Right lobe of liver (tissue), 4 donors: ENCODE data around the gene PIK3CD.

Experiments used
- POLR2A ChIP-seq: fragments of 450-650 bp; IDR thresholded peaks from one replicate; pipeline ENCODE4 v1.6.1; 2017; ENCODE audit warnings: antibody characterized with exemption, mild to moderate bottlenecking
- TF ChIP-seq, protein P1 (sequence below), 4 donors: fragments of 200-600 bp in 3 of 4; fragments of 450-650 bp in 1 of 4; IDR thresholded peaks; one replicate each; pipeline versions ENCODE4 v1.5.1 to v1.8.0; 2016 to 2022; ENCODE audit warnings: antibody characterized with exemption in 4 of 4, mild to moderate bottlenecking in 2 of 4
- donor health status: DM: no; HTN: no; CAD: no.
- donor health status: DM: no; HTN: no; CAD: no.
- donor health status: DM: no; HTN: yes; CAD: no.

DNA sequence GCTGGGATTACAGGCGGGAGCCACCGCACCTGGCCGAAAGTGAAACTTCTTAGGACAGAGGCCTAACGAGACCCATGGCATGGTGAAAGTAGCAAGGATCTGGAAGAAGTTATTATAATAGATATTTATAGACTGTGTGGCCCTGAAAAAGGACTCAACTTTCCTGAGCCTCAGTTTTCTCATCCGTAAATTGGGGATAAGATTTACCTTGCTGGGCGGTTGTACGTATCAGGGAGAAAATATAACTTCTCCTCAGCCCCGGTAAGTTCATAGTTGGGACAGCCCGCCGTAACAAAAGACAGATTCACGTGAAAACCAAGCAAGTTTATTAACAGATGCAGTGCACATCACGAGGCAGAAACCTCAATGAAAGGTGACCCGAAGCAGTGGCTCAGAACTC lies 5.5 kb upstream of the PIK3CD start:
- TF ChIP-seq, protein P1, sequence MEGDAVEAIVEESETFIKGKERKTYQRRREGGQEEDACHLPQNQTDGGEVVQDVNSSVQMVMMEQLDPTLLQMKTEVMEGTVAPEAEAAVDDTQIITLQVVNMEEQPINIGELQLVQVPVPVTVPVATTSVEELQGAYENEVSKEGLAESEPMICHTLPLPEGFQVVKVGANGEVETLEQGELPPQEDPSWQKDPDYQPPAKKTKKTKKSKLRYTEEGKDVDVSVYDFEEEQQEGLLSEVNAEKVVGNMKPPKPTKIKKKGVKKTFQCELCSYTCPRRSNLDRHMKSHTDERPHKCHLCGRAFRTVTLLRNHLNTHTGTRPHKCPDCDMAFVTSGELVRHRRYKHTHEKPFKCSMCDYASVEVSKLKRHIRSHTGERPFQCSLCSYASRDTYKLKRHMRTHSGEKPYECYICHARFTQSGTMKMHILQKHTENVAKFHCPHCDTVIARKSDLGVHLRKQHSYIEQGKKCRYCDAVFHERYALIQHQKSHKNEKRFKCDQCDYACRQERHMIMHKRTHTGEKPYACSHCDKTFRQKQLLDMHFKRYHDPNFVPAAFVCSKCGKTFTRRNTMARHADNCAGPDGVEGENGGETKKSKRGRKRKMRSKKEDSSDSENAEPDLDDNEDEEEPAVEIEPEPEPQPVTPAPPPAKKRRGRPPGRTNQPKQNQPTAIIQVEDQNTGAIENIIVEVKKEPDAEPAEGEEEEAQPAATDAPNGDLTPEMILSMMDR (IDR thresholded peaks at IDR 0.05), result no peak
- TF ChIP-seq POLR2A, result no peak
